GM21786 (cell line): ENCODE measurements around the gene AMACR.
"Not testable (repeated sequence)": the region's sequence is repeated elsewhere in the genome, so short reads cannot be mapped to it uniquely, and the experiment has no call there.

Experiments
- ATAC-seq: cut with Tn5 transposase; IDR thresholded peaks from one replicate; pipeline ENCODE4 v1.9.1; 2021; ENCODE audit not compliant: unreplicated experiment

AMACR gene

DNA sequence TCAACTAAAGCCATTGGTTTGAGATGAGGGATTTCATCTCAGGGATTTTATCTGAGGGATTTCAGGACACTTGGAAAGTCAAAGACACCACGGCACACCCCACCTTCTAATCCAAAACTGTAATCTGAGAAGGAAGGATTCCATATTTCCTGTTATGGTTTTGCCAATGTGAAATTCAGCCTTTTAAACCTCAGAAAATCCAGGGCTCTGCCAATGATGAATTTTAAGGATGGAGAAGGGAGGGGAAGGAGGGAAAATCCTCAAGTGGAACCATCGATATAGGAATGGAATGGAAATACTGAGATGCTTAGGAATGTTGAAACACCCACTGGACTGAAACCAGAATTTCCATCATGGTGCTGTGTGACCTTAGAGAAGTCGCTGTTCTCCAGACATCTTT is 29.9 kb upstream of the AMACR start:
- no peak for ATAC-seq

DNA sequence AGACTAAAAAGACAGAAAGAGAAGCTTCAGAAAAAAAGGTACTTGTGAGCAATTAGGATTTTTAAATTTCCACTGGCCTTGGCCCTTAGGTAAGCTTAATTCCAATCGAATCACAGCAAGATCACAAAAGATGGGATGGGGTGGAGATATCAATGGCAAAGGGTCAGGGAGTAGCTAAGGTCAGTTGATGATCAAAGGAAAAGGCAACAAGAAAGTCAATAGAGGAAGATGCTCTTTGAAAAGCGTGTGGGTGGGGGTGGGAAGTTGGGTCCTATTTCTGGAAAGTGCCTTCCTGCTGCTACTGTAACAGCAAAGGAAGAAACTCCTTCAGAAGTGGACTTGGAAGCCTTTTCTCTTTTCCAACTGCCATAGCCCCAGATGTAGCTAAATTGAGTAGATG is 27.9 kb upstream of the AMACR start:
- ATAC-seq: no peak

DNA sequence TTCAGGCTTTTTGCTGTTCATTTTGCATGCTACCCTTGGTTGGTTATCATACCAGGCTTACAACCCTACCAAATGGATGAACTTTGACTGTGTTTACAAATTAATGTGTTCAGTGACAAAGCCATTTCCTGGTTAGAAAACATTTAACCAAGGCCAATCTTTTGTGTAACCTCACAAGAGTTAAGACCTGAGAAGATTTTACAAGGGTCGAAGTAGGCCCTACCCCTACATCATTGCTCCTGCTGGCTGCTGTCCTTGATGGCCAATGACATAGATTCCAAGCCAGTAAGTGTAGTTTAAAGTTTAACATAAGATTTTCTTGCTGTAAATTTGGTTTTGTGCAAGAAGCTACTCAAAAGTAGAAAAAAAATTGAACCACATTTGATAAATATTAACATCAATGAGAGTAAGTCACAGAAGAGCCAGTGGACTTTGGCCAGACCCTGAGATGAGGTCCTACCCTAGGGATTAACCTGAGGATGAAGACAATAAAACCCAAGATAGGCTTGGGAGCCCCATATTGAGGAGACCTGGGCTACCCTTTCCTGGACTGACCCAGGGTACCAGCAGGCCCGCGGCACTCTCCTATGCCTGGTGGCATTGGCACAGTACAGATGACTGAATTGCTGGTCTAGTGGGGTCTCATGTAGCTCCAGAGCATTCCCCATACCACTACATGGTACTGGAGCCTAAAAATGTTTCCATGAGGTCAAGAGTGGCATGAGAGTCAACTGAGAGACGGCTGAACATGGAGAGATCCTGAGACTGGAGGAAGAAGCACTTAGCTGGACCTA is 26.9 kb upstream of the AMACR start:
- ATAC-seq: peak; percentile 64

DNA sequence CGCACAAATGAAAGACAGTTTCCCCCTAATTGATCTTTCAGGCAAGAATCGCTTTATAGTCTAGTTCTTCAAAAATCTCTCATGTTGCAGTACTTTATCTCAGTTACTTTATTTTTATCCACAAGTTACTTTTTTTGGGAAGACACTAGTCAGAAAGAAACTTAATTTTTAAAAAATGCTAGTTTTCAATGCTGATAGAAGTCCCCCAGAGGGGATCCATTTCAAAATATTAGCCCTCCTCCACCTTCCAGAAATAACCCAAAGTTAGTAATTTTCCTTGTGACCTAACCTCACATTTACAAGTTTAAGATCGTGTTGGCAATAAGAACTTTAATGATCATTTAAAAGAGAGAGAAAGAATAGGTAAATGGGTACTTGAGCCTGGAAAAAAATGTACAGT is 24.1 kb upstream of the AMACR start:
- no peak for ATAC-seq

DNA sequence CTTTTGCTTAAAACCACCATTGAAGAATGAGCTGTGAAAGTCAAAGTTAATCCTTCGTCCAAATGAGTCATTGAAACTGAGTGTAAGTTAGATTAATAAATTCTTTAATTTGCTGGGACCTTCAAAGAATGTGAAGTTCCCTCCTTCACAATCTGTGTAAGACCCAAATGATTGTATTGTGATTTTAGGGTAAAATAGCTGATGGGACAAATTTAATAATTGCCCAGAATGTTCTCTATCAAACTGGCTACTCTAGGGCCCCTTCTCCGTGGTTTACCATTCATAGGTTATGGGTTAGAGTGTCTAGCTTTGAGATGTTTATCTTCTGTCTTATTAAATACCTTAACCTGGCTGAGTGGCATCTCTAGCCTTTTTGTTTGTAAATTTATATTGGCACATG is 23.3 kb upstream of the AMACR start:
- no peak for ATAC-seq

DNA sequence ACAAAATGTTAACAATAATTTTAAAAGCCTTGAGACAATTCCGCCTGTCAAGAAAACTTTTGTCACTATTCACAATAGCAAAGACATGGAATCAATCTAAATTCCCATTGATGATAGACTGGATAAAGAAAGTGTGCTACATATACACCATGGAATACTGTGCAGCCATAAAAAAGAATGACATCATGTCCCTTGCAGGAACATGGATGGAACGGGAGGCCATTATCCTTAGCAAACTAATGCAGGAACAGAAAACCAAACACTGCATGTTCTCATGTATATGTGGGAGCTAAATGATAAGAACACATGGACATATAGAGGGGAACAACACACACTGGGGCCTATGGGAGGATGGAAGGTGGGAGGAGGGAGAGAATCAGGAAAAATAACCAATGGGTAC is 22.7 kb upstream of the AMACR start:
- ATAC-seq: not testable (repeated sequence)

DNA sequence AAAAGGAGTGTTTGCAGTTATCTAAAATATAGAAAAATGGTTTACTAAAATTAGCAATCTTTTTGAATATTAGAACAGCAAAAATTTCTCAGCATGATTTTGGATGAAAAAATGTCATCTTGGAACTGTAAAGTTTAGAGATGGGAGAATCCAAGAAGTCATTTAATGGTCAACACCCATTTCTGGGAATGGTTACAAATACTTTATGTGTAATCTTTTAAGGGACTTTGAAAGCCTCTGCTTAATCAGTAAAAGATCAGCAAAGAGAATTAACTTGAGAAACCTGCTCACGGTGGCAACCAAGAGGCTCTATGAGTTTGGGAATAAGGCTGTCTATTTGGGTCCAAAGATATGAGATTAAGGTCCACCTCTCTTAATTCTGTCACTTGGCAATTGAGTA is 22.2 kb upstream of the AMACR start:
- no peak for ATAC-seq

DNA sequence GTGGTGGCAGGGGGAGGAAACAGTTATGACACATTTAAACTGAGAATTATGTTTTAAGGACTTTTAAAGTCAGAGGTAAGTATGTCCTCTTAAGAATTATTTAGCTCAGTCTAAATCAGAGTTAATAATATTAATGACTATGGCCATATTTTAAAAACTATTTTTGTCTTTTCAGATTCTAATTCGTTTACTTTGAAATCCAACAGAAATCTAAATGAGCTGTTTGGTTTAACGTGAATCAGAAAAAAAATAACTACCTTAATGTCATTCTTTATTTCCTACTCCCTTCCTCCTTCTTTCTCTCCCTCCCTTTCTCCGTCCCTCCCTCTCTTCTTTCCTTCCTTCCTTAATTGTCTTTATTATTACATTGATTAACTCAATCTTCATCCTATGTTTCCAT is 20.5 kb upstream of the AMACR start:
- ATAC-seq: no peak

DNA sequence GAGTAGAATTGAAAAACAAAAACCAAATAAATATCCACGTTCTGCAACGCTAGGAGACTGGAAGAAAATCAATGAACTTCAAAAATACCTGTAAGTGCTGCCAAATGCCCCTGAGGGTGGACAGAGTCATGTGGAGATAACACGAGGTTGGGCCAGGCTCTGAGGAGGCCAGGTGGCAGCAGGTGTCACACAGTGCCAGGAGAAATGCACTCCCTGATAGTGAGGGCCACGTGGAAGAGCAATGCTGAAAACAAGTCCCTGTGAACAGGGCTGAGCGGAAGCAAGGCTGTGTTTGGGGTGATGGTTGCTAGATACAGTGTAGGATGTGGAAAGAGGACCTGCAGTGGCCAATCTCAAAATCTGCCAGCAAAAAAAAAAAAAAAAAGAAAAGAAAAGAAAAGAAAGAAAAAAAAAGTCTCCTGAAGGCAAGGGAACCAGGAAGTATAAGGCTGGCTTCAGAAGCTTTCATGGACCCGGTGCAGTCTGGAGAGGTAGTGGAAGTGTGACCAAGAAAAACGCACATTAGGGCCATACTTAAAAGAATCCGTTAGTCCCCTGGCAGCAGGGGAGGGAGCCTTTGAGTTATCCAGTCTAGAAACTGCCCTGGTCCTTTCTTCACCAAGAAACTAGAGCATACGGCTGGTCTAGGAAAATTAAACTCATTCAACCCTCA is 18.4 kb upstream of the AMACR start:
- ATAC-seq: no peak

DNA sequence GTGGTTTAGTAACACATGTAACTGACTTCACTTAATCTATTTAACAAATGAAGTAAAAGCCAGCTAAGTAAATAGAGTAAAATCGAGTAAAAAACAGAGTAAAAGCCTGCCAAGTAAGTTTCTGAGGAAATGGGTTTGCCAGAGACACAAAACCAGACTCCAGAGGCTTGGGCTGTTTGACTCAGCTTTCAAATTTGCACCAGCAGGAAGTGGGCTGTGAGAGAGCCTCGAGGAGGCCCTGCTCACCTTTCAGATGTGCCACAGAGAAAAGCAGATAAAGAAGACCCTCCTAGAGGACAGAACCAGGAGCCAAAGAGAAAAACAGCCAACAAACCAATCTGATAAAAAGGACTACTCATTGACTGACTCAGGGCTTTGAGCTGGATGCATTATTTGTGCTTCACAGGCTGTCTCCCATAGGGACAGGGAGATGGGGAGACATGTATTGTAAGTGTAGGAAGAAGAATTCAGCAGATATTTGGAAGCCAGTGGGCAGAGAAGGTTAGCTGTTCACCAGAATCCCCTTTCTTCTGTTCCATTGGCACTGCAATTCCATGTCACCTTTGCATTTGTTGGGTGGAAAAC is 14.4 kb upstream of the AMACR start:
- peak; percentile 96 for ATAC-seq

DNA sequence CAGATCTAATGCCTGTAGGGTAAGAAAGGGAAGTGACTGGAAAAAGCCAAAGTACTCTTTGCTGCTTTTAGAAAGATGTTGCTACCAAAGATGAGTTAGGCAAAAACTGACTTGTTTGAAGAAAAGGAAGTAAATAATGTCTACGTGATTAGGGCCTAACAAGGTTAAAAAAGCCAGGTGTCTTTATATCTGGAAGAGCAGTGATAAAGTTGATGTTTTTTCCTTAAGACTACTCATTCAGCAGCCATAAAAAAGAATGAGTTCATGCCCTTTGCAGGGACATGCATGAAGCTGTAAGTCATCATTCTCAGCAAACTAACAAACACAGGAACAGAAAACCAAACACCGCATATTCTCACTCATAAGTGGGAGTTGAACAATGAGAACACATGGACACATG is 13.5 kb upstream of the AMACR start:
- ATAC-seq: no peak

DNA sequence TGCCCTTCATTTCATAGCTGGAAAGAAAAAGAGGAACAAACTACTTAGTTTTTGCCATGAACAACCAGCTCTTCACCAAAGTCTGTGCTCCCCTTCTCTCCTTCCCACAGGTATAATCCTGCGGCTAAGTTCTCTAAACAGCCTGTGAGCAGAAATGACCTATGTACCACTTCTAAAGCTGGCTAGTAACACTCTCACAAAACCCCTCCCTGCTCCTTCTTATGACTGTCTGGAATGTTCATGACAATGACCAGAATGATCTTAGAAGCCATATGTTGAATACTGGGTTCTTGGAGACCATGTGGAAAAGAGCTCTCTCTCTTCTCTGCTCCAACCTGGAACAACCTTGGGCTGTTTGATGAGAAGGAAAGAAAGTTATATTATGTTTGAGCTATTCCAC is 12.9 kb upstream of the AMACR start:
- ATAC-seq: no peak

DNA sequence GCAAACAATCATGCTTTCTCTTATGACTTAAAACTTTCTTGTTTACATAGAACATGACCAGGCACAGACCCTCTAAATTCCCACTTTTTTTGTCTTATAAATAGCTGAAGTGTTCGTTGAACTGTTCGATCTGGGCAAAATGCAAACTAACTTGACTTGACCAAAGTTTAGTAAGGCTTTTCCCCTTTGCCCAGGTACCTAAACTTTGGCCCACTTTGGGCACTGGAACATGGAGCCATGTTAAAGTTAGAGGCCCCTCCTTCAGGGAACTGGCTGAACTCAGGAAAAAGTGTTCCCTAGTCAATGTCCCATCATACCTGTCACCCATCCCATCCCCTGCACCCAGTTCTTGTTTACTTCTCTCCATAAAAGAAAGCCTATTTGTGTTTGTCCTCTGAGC is 9.4 kb upstream of the AMACR start:
- no peak for ATAC-seq

DNA sequence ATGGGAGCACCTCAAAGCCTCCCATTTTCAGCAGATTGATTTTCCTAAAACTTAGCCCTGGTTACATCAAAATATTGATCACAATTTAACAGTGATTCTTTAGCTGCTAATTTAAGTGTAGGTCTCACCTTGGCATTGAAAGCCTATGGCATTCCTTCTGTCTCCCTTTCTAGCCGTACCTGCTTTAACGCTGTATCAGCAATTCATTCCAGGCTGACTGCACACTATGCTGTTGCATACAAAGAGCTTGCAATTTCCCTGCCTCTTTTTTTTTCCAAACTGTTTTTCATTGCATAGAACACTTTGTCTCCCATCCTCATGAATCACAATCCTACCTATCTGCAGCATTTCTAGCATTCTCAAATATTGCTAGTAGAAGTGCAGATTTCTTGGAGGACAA is 8.9 kb upstream of the AMACR start:
- ATAC-seq: no peak

DNA sequence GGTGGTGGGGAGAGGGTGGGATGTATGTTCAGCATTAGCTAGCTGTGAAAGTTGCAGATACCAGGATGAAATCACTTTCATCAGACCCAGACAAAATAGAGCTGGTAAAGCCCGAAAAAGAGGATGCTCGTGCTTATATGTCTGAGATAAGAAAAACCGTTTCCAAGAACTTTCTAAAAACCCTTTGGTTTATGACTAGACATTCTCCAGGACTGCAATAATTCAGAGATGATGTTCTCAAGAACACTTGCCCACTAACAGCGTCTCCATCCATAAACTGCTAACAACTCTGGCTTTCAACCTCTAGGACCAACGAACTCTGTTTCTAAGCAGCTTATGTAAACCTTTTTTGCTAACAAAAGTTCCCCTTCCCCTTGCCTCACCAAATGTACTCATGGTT is 8.4 kb upstream of the AMACR start:
- no peak for ATAC-seq

DNA sequence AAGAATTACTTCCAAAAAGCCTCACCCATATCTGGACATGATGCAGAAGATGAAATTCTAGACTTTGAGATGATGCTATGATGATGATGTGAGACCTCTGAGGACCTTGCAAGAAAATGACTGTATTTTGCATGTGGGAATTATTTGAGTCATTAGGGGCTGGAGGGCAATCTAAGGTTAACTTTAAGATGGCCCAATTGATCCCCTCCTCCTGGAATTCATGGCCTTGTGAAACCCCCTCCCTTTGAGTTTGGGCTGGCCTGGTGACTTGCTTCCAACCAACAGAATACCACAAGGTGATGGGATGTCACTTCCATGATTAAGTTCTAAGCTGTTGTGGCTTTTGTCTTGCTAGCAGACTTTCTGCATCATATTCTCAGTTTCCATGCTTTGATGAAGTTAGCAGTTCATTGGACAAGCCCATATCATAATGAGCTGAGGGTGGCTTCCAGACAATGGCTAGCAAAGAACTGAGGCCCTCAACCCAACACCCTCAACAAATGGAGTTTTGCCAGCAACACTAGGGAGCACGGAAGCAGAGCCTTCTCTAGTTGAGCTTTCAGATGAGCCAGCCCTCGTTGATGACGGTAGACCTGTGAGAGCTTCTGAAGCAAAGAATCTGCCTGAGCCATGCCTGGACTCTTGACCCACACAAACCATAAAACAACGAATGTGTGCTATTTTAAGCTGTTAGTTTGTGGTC is 7.4 kb upstream of the AMACR start:
- no peak for ATAC-seq

DNA sequence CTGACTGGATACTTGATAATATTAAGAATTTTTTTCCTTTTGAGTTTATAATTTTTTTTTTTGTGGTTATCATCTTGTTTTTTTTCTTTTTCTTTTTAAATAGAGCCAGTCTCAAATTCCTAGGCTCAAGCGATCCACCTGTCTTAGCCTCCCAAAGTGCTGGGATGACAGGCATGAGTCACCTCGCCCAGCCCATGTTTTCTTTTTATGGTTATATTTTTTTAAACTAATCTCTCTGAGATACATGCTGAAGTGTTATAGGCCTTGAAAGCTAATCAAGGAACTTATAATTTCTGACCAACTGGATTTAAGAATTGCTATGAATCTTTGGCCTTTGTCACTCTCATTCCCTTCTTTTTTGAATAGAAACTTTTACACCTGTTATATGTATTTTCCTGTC is 6.8 kb upstream of the AMACR start:
- ATAC-seq: no peak

DNA sequence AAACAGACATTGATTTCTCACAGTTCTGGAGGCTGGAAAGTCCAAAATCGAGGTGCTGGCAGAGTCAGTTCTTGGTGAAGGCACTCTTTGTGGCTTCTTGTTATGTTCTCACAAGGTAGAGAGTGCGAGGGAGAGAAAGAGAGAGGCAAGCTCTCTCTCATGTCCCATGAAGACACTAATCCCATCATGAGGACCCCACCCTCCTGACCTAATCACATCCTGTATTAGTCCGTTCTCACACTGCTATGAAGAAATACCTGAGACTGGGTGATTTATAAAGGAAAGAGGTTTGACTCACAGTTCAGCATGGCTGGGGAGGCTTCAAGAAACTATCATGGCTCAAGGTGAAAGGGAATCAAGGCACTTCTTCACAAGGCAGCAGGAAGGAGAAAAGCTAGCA is 5.7 kb upstream of the AMACR start:
- ATAC-seq: no peak

DNA sequence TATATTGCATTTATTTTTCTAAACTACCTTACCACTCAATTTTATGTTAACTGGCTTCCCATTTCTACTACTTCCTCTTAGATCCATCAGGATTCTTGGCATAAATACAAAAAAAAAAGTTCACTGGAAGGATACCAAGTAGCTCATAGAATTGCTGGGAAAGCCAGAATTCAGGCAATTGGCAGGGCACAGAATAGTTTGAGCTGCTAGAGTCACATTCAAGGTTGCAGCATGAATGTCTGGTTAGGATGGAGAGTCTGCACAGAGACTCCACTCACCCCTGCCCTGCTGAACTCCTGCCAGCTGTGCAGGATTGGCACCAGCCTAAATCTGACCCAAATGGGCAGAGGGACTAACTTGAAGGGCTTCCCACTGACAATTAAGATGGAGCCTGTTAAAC is 4.9 kb upstream of the AMACR start:
- no peak for ATAC-seq

DNA sequence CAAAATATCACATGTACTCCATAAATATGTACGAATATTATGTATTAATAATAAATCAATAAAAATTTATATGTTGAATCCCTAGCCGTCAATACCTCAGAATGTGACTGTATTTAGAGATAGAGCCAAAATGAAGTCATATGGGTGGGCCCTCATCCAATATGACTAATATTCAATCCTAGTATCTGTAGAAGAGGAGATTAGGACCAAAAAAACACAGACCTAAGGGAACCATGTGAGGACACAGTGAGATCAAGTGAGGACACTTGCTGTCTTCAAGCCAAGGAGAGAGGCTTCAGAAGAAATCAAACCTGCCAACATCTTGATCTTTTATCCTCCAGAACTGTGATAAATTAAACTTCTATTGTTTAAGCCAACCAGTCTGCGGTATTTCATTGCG is 3.7 kb upstream of the AMACR start:
- no peak for ATAC-seq

DNA sequence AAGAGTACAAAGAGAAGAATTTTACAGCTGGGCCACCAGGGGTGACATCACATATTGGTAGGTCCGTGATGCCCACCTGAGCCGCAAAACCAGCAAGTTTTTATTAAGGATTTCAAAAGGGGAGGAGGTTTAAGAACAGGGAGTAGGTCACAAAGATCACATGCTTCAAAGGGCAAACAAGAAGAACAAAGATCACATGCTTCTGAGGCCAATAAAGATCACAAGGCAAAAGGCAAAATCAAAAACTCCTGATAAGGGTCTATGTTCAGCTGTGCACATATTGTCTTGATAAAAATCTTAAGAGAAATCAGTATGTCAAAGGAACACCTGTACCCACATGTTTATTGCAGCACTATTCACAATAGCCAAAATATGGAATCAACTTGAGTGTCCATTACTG is 2.3 kb upstream of the AMACR start:
- not testable (repeated sequence) for ATAC-seq

DNA sequence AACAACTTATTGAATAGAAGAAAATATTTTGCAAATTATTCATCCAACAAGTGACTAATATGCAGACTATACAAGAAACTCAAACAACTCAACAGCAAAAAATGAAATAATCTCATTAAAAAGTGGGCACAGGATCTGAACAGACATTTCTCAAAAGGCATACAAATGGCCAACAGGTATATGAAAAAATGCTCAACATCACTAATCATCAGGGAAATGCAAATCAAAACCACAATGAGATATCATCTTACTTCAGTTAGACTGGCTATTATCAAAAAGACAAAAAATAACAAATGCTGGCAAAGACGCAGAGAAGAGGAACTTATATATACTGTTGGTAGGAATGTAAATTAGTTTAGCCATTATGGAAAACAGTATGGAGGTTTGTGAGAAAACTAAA is 1.8 kb upstream of the AMACR start:
- no peak for ATAC-seq
